DND-41 (cell line): ENCODE results near the gene PAX2.

Source experiments
- EZH2 ChIP-seq: IDR thresholded peaks from 3 replicates; pipeline ENCODE4 v1.6.1; 2012; ENCODE audit warnings: borderline replicate concordance, low read depth, mild to moderate bottlenecking, moderate library complexity, low read length, inconsistent platforms; ENCODE audit not compliant: severe bottlenecking
- TF ChIP-seq, protein P1 (sequence below): IDR thresholded peaks from 2 replicates; pipeline ENCODE4 v1.5.1; 2012; ENCODE audit warnings: borderline replicate concordance, low read length, moderate library complexity, mild to moderate bottlenecking; ENCODE audit not compliant: poor library complexity, severe bottlenecking; ENCODE audit errors: extremely low read depth

- TF ChIP-seq, protein P1, sequence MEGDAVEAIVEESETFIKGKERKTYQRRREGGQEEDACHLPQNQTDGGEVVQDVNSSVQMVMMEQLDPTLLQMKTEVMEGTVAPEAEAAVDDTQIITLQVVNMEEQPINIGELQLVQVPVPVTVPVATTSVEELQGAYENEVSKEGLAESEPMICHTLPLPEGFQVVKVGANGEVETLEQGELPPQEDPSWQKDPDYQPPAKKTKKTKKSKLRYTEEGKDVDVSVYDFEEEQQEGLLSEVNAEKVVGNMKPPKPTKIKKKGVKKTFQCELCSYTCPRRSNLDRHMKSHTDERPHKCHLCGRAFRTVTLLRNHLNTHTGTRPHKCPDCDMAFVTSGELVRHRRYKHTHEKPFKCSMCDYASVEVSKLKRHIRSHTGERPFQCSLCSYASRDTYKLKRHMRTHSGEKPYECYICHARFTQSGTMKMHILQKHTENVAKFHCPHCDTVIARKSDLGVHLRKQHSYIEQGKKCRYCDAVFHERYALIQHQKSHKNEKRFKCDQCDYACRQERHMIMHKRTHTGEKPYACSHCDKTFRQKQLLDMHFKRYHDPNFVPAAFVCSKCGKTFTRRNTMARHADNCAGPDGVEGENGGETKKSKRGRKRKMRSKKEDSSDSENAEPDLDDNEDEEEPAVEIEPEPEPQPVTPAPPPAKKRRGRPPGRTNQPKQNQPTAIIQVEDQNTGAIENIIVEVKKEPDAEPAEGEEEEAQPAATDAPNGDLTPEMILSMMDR = no peak
- no peak for TF ChIP-seq EZH2
Observed at GRCh38 chr10:100776671-100777070, 31.3 kb downstream of the PAX2 start.
